OCI-M2 (cell line): ENCODE measurements around the gene ZNF438.

ENCODE experiments used
- DNase-seq: peaks from one replicate; lab custom pipeline; 2025; ENCODE audit not compliant: unreplicated experiment; lab: John Stamatoyannopoulos, UW

ZNF438 gene

DNA sequence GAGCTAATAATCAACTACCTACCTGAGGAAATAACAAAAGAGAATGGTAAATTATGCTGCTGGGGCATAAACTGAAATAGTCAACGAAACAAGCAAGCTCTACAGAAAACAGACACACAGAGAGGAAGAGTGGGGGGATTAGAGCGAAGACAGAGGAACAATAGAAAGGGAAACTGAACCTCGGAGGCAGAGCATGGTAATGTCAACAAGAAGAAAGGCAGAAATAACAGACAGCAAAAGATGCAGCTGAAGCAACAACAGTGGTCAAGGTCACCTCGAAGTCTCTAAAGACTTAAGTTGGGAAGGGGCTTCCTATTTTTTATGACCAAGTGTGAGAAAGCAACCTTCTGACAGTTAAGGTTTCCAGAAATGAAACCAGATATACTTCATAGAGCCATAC, 177.0 kb downstream of the ZNF438 start:
- no peak for DNase-seq

DNA sequence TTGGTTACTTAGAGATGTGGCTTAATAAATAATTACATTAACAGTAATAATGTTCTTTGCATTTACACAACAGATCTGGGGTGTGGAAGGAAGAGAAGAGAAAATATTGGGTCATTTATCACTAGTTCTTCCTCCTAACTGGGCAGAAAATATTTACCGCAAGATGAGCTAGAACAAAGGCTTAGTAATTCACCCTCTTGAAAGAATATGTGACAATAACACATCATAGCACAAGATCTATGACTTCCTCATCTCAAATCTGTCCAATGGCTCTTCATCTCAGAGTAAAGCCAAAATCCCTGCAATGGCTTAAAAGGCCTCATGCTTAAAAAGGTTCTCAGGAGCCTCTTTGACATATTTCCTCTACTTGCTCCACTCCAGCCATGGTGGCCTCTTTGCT, 178.6 kb downstream of the ZNF438 start:
- no peak for DNase-seq

DNA sequence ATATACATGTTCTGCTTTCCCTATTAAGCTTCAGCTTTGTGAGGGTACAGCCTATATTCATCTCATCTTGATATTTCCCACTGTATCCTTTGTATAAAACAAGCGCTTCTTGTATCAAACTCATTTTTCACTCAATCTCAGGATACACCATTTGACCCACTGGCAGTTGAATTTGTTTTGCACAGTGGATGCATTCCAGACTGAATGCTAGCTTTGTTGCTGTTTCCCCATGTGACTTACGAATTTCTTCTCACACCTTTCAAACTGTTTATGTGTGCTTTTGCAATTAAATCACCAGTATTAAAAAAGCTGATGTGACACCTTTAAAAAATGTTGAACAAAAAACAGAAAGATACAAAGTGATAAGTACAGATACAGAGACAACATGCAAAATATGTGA, 180.9 kb downstream of the ZNF438 start:
- DNase-seq = no peak

DNA sequence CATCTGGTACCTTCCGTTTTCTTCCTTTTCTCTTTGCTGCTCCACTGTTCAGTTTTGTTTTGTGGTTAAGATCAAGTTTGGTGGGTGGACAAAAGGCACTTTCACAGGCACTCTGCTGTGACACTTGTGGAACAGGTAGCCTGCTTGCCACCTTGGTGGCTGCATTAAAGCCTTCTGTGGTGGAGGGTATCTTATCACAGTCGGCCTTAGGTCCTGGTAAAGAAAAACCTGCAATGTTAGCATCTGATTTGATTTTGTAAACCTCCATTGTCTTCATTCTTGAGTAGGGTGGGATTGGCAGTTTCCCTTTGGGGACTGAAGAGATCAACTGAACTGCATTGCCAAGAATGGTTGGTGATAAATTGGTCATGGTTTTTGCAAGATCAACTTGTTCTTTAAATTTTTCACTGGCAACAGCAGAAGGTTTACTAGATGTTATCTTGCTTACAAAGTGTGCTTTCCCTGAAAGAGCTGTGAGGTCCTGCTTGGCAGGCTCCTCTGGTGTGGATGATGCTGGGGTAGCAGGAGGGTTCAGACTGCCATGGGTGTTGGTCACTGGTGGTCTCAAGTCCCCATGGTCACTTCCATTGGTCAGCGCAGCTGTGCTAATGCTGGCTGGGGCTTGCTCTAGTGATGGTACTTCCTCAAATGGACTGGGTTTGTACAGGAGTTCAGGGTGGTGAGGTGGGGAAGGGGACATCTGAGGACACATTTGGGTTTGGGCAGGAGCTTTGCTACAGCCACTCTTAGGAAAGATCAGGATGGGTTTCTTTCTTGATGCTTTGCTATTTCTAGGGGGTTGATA, 182.2 kb downstream of the ZNF438 start:
- no peak for DNase-seq

DNA sequence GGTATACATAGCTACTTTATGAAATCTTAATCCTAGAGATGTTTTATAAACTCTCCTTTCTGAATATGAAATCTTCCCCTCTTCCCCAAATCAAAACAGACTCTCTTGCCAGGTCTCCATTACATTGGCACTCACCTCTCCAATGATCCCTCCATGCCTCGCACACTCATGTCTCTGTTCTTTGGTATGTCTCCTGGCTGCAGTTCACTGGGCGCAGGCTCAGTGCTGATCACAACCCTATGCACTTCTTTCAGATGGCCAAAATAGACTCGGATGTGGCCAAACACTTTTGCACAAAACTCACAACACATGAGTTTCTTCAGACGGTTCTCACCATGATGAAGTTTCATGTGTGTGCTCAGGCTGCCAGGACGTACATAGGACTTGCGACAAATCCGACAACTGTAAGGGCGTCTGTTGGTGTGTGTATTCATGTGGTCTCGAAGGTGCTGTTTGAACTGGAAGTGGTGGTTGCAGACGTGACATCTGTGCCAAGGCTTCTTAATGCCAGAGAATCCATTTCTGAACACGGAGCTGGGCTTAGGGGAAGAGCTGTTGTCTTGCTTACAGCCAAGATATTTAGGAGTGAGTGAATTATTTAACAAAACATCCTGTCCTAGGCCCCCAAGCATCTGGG, 183.2 kb downstream of the ZNF438 start:
- DNase-seq = no peak

DNA sequence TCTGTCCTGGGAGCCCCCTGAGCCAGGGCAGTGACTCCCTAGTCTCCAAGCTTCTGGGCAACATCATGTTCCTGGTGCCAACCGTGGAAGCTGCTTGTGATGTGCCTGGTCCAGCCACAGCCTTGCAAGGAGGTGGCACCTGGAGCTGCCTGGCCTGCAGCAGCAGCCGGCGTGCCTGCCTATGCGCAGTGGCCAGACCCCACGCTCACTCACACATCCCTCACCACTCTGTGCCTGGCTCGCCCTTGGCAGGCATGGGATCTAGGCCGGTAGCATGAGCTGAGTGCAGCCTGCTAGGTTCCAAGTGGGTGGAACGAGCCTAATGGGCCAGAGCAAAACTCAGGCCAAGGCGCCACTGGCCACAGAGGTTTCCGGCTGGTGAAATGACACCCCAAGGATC, 184.0 kb downstream of the ZNF438 start:
- no peak for DNase-seq

DNA sequence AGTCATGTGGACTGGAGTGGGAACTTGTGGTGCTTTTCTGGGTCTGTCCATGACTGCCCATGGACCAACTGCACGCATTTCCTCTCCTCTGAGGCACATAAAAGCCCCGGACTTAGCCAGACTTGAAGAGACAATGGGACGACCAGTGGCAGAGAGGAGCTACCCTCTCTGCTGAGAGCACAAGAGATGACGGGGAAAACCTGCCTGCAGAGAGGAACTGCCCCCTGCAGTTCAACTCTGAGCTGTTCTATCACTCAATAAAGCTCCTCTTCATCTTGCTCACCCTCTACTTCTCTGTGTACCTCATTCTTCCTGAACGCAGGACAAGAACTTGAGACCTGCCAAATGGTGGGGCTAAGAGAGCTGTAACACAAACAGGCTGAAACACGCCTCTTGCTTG, 184.5 kb downstream of the ZNF438 start:
- DNase-seq = no peak

DNA sequence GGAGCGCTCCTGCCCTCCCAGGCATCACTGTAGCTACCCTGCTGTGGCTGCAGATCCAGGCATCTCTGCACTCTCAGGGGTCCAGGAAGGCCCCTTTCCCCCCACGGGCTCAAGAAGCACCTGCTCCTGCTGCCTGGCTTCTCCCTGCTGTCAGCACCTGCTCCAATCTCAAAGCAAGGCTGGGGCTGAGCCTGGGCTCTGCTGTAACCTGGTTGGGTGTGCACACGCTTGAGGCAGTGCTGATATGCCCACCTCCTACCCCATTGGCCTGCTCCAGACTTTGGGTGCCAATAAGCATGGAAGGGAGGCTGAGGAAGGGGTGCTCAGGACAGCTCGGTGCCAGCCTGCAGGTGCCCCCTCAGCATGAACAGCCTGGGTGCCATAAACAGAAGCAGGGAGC, 185.0 kb downstream of the ZNF438 start:
- no peak for DNase-seq

DNA sequence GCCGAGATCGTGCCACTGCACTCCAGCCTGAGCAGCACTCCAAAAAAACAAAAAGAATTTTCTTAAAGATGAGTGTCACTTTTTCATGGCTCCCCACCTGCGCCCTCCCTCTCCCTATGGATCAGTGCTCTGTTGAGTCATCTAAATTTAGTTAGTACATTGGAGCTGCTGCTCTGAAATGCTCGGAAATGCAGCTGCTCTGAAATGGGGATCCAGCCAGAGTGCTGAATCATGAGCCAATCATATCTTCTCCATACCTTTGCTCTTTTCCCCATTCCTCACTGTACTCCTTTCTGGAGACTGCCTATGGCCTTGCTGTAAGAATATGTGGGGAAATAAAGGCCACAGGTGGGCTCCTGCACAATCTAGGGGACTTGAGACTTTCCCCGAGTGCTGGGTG, 188.8 kb downstream of the ZNF438 start:
- DNase-seq = no peak

DNA sequence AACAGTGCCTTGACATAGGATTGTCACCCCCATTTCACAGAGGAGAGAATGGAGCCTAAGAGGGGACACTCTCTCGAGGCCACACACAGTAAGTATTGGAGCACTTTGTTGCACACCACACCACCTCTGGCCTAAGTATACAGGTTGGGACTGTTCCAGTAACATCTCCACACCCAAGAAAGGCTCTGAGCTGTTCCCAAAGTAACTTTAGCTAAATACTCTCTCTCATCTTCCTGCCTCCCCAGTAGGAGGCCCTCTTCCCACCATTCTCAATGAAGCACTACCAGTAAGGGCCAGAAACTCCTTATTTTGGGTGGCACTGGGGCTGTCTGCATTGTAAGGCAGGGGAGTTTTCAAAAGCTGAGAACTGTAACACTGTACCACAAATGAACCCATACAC, 189.5 kb downstream of the ZNF438 start:
- no peak for DNase-seq

DNA sequence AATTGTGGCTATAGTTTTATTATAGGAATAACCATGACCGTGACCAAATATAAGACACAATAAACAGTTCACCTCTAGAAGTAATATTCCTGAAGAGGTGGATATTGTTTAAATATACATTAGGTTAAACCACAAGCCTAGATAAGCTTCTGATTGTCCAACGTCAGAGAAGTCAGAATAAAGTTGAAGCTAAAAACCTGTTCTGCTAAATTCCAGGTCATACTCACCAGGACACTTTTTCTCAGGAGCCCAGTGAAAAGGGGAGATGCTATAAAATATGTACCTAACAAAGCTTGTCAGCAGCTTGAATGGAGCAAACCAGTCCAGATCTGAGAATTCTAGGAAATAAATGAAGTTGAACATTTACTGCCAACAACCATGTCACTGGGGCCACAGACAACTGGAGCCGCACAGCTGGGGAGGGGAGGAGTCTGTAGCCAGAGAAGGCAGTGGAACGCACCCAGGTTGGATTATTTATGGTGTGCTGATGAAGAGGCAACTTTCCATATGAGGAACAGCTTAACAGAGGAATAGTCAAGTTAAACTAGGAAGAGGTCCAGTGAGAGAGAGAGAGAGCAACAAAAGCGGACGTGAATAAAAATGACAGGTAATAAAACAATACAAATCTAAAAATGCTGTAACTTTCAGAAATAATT, 191.1 kb downstream of the ZNF438 start:
- DNase-seq = no peak

DNA sequence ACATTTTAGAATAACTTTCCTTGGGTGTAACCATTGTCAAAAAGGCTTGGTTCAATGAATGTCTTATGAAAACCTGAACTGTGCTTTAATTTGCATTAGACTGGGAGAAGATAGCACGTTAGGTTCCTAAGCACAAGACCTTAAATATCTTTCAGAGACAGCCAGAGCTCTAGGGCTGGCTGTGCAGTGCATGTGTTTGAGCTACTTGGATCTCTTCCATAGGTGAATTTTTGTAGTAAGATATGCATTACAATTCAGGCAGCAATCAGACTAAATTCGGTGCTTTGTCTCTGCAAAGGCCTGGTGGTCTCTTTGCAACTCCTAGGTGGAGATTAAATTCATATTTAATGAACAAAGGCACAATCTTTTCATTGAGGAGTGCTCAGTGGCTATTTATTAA, 192.0 kb downstream of the ZNF438 start:
- no peak for DNase-seq

DNA sequence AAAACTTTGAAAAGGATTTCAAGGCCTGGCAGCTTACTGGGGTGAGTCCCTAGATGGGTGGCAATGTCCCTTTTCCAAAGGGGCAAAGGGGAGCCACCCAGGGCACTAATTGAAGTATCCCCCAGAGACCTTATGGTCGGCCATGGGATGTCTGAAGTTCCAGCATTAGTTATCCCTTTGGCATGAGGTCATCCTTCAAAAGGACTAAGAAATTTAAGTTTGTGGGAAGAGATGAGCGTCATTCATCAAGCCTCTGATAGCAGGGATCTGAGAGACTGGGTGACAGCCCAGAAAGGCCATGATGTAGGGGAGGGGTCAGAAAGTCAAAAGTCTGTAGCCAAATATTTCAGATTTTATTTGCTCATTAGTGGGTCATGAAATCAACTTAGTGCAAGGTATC, 195.3 kb downstream of the ZNF438 start:
- DNase-seq = no peak

DNA sequence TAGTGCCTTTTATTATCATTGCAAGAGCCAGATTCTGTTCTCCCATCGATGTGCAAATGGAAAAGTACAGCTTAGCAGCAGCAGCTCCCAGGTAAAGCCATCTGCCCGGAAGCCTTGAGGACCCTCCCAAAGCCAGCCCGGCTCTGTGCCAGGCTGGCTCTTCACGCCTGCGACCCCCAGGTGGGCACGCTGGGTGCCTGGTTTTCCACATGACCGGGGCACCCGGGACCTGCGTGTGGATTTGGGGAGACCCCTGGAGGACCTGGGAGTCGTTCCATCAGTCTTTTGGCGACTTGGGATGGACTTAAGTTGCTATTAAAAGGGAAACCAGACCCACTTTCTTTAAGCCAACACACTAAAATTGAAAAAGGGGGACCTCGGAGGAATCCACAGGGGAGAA, 196.5 kb downstream of the ZNF438 start:
- no peak for DNase-seq

DNA sequence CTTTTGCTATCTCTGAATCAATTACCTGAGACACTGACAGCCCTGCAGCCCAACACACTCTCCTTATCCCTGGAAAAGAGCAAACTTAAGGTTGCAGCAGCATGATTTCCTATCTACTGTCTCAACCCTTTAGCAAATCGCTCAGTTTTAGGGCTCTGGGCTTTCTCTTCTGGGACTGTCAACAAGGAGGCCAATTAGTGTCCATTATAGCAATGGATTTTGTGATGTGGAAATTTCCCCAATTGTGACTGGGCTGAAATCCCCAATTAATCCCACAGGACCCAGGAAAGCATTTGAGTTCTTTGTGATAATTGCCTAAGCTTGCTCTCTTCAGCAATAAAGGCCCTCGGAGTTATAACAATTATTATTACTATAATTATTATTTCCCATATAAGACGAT, 197.0 kb downstream of the ZNF438 start:
- no peak for DNase-seq

DNA sequence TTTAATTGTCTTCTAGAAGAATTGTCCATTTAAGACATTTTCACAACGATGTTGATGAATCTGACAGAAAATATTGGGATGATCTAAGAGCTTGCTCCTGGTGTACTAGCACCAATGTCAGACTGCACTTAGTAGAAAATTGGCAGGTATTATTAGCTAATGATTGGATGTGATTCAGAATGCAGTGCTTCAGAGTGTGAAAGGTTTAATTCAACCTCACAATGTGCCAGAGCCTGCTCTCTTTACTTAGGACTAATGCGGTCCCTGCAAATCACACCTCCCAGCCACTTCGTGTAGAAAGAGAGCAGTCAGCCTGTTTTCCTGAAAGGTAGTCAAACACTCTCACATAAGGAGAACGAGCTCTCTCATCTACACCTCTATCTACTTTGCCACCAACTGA, 197.5 kb downstream of the ZNF438 start:
- no peak for DNase-seq

DNA sequence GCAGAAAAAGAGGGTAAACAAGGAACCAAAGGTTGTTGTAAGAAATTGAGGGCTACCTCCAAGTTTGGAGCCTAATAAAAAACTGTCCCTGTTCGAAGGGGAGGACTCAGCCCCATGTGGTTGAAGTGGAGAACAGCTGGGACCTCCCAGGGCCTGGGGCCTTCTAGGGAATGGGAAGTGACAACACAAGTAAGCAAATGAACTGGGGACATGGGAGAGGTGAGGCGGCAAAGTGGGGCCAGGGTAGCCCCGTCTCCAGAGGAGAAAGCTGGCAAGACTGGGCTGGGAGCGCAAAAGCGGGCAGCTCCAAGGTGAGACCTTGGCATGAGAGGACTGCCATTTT, 198.1 kb downstream of the ZNF438 start:
- no peak for DNase-seq

DNA sequence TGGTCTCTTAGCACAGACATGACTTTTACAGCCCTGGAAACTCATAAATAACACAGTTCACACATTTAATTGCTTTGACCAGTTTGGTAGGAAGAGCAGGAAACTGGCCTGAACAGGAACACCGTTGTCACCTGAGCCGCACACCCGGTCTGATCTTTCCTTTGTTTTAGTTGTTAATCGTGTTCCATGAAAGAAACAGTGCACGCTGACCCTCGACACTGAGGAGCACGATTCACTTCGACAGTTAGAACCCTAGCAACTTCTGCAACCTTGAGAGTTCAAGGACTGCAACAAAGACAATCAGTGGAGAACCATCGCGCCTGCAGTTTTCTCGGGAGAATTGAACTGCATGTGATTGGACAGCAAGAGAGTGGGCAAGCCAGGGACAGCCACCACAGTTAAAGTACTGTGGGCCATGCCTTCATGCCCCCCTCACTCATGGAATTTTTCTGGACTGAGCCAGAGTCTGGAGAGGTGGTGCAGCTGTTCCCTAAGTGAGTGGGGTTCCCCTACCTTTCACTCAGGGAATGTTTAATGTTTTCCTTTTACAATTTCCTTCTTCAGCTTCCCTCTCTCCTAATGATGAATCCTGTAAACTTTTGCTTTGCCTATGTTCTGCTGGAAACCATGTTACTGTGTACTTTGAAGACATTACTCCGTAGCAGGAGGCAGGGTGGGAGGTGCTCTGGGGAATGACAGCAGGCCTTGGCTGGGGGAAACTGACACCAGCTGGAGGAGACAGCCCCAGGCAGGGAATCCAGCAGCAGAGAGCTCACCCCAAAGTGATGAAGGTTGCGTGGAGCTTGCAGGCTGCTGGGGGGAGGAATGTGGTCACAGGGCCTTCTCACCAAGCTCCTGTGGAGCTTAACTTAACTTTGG, 198.7 kb downstream of the ZNF438 start:
- no peak for DNase-seq

DNA sequence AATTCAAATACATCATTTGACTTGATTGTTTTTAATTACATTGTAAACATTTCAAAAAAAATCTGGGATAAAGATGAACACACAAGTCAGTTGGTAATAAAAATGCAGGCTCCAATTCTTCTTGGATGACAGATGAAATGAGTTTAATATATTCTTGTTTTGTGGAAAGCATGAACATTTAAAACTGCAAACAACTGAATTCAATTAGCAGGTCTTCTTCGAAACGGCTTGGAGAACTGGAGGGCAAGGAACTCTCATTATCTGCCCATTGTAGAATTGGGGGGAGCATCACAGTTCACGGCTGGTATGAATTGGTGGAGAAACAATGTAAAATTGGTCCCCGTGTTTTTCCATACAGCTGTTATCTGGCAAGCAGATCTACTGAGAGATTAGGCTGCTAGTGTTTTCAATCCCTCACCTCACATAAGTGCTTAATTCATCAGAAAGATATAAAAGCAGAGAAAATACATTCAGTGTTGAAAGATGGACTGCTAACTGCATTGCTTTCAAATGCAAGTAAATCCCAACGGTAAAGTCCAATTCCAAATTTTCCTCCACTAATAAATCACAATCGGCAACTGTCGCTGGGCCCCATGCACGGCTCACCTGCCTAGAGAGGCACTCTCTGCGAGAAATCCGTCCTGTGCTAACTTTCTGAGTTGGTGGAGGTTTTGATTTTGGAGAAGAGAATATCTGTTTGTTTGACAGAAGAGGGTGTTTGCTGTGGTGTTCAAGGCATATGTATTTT, 199.5 kb downstream of the ZNF438 start:
- DNase-seq = no peak

DNA sequence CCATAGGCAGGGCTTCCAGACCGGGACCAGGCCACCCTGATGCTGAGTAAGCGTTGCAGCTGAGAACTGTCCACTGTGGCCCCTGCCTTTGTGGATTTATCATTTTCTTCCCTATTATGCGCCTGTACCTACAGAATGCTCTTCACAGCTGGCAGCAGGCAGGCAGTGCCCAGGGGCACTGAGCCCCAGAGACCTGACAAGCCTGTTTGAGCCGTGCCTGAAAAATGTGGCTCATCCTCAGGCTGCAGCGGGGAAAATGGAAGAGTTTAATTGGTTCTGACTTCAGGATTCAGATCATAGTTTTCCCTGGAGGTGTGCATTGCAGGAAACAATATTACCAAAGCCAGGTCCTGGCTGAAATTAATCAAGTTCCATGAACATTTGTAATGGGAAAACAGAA, 200.2 kb downstream of the ZNF438 start:
- no peak for DNase-seq
